GM20000 (cell line): ENCODE data around the gene PGBD5.

Source experiments
- DNase-seq: peaks from one replicate; pipeline ENCODE4 v3.0.0; 2012; ENCODE audit warnings: low spot score
- TF ChIP-seq, protein P1 (sequence below): IDR thresholded peaks from 2 replicates; pipeline ENCODE4 v1.5.1; 2012; ENCODE audit warnings: mild to moderate bottlenecking, control low read depth; ENCODE audit errors: extremely low read depth, missing control alignments

Gene PGBD5

DNA sequence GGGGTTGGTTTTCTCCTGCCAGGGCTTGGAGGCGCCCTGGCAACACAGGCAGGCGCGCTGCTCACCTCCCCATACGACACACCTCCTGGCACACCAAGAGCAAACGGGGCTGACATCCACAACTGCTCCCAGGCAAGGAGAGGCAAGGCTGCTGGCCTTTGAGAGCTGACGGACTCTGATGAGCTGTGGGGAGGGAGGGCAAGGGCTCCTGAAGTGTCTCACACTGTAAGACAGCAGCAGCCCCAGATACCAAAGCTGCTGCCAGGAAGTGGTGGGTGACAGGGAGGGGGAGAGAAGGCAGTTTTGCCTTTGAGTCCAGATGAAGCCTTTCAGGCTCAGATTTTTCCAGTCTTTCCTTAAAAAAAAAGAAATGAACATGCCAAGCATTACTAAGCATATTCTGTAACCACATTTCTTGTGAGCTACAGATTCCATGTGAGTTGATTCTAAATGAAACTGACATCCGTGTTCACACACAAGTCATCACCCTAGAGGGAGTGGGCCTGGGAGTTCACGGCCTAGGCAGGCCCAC is 24.3 kb downstream of the PGBD5 start:
- no peak for DNase-seq
- TF ChIP-seq, protein P1, sequence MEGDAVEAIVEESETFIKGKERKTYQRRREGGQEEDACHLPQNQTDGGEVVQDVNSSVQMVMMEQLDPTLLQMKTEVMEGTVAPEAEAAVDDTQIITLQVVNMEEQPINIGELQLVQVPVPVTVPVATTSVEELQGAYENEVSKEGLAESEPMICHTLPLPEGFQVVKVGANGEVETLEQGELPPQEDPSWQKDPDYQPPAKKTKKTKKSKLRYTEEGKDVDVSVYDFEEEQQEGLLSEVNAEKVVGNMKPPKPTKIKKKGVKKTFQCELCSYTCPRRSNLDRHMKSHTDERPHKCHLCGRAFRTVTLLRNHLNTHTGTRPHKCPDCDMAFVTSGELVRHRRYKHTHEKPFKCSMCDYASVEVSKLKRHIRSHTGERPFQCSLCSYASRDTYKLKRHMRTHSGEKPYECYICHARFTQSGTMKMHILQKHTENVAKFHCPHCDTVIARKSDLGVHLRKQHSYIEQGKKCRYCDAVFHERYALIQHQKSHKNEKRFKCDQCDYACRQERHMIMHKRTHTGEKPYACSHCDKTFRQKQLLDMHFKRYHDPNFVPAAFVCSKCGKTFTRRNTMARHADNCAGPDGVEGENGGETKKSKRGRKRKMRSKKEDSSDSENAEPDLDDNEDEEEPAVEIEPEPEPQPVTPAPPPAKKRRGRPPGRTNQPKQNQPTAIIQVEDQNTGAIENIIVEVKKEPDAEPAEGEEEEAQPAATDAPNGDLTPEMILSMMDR, result no peak

DNA sequence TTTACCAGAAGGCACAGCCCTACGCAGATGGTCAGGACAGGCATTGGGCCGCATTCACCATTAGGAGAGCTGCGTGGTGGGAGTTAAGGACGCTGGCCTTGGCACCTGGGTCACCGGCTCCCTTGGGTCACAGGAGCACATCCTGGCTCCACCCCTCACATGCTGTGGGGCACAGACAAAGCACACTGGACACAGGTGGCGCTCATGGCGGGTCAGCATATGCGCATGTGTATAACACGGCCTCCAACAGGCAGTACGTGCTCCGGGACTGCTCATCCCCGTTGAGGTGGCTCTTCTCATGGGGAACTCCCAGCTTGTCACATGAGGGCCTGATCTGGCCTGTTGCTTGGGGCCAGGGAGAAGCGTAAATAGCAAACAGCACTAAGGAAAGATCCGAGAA is 25.0 kb downstream of the PGBD5 start:
- DNase-seq, result no peak
- TF ChIP-seq, protein P1, result no peak

DNA sequence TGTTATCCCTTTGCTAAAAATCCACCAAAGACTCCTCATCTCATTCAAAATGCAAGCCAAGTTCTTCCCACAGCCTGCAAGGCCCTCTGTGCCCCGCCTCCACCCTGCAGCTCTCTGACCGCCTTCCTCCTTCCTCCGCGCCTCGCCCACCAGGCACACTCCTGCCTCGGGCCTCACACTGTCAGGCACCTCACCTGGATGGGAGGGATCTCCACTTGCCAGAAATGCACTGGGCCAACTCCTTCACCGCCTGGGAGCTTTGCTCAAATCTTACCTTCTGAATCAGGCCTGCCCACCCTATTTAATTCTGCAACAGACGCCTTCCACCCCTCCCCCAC is 26.2 kb downstream of the PGBD5 start:
- TF ChIP-seq, protein P1, result no peak
- DNase-seq, result no peak

DNA sequence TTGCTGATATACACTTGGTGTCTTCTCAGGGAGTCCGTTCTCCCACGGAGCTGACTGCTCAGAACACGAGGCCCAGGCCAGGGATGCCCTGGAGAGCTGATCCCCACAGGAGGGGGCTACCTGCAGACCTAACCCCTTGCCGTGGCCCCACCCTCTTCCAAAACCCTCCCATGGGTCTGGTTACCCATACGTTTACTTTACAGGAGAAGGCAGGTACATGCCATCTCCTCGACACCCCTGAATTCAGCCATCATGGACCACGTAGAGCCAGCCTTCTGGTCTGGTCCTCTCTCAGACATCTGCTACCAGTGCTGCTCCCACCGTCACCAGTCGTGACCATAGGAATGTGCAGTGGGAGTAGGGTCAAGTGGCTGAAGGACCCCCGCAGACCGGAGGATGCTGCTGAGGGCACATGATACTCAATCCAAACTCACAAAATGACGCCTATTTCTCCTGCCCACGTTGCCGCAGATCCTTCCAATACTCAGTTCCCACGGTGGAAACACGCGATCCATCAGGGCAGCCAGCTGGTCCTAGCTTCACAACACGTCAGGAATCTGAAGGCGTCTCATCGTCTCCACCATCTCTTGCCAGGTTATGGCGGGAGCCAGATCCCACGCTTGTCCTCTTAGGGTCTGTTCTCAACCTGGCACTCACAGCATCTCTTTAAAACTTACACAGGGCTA is 26.7 kb downstream of the PGBD5 start:
- TF ChIP-seq, protein P1, result no peak
- DNase-seq, result no peak

DNA sequence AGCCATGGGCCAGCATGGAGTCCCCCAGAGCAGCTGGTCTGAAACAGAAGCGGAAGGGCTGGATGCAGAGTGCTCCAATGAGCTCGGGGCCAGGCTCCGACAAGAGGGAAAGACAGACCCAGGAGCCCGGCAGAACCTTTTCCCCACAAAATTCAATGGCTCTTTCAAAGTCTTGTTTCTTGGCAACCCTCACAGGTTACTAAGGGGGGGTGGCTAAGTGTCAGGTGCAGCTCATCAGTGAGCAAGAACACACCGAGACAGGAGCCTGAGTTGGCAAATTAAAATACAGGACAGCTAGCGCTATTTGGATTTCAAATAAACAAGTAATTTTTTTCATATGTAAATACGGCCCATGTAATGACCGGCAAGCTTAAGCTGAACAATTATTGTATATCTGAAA is 27.3 kb downstream of the PGBD5 start:
- TF ChIP-seq, protein P1, result no peak
- DNase-seq, result no peak

DNA sequence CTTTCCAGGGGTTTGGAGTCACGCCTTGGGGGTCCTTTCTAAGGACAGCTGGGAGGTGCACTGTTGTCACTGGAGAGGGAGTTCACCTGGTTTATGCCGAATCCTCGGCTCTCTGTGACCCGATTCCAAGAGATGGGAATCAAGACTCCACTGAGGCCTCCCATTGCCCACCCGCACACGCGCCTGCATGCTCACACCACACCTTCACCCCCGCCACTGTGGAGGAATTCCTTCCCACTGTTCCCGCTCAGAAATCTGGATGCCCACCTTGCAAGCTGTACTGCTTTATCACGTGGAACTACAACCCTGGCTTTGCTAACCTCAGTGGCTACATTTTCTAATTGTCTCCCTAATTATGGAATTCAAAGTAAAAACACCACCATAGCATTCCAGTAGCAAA is 29.2 kb downstream of the PGBD5 start:
- TF ChIP-seq, protein P1, result no peak
- DNase-seq, result no peak

DNA sequence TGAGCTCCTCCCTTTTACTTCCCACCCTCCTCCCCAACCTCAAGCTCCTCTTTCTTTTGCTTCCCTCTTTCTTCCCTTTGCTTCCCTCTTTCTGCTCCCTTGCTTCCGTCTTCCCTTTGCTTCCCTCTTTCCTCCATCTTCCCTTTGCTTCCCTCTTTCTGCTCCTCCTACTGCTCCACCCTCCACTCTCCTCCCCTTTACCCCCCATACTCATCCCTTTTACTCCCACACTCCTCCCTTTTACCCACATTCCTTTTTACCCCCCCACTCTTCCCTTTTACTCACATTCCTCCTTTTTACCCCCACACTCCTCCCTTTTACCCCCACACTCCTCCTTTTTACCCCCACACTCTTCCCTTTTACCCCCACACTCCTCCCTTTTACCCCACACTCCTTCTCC is 30.2 kb downstream of the PGBD5 start:
- TF ChIP-seq, protein P1, result no peak
- no peak for DNase-seq
